ENCODE measurements around the gene MCOLN2.

Gene MCOLN2

DNA sequence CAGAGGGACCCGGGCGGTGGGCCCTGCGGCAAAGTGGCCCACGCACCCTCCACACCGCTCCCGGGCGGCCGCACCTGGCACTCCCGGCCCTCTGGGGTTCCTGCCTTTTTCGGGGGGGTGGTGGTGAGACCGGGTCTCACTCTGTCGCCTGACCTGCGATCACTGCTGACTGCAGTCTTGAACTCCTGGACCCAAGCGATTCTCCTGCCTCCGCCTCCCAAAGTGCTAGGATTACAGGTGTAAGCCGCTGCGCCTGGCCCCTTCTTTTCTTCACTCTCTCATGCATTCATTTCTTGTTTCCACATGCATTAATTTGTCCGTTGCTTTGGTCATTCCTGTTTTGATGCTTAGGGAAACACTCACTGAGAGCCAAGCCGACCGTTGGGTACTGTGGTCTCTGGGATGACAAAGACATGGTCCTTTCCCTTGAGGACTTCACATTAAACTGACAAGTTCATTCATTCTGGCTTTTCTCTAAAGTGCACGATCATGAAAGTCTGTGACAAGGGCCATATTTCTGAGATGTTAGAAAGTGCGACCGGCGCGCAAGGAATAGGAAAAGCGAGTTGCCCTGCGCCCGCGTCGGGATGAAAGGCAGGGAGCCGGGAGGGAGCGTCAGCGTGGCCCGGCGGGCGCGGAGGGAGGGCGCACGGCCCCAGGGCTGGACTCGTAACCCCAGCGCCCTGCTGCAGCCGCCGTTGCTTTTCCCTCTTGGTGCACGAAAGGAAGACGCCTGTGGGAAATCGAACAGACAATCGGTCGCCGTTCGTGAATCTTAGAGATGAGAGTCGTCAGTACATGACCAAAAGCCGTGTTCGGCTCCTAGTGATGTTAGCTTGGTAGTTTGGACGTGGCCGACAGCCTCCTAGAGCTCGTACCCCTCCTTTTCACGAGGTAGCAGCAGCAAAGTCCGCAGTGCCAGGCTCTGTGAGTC, 1.0 kb upstream of the MCOLN2 start:
- TF ChIP-seq CTCF (IDR thresholded peaks at IDR 0.05) = no peak

- no peak for TF ChIP-seq CTCF (IDR thresholded peaks at IDR 0.05)
These were observed 1.2 kb downstream of the MCOLN2 start for GRCh38 chr1:84995484-84996334.

- no peak for TF ChIP-seq CTCF (IDR thresholded peaks at IDR 0.05)
These were observed 5.6 kb downstream of the MCOLN2 start for GRCh38 chr1:84991097-84991920.

GRCh38 chr1:84988588-84988987, 8.3 kb downstream of the MCOLN2 start:
- no peak for TF ChIP-seq CTCF (IDR thresholded peaks at IDR 0.05)

DNA sequence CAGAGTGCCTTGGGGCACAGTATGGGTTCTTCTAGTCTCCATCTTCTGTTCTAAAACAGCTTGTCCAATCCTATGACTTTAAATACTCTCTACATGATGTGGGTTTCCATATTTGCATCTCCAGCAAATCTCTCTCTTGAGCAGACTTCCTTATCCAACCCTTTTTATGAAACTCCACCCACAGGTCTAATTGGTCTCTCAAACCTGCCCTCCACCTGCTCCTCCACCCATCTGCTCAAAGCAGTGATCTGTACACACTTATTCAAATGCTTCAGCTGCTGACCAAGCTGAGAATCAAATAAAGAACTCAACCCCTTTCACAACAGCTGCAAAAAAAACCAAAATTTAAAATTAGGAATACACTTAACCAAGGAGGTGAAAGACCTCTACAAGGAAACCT, 11.5 kb downstream of the MCOLN2 start:
- no peak for TF ChIP-seq CTCF (IDR thresholded peaks at IDR 0.05)

- no peak for TF ChIP-seq CTCF (IDR thresholded peaks at IDR 0.05)
These were observed 14.5 kb downstream of the MCOLN2 start for GRCh38 chr1:84982395-84982794.

DNA sequence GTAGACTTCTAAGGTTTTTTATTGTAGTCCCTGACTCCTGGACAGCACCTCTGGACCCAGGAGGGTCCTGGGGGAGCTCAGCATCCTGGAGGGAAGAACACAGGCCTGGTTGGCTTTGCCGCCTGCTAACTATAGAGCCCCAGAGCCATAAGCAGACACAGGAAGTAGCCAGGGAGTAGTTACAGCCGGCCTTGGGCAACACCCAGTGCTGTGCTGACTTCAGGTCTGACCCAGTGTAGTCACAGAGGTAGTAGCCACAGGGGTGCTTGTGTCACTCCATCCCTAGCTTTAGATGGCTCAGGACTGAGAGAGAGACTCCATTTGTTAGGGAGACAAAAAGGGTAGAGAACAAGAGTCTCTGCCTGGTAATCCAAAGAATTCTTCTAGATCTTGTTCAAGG, 21.9 kb downstream of the MCOLN2 start:
- no peak for TF ChIP-seq CTCF (IDR thresholded peaks at IDR 0.05)
